OCI-LY7 (cell line): ENCODE data around the gene CYP46A1. TPM values are rescaled to one million over a fixed set of nuclear protein-coding genes. Genes with fewer than 3 reads are reported as not detected.

Experiments
- BruUV-seq: library from RNA; stranded (reverse); fragments of 400-500 nt; replicated peaks from 2 replicates; lab custom pipeline; 2021; lab: Mats Ljungman, UMichigan
- CTCF ChIA-PET: fragments of 300-600 bp; sonication (Branson Sonifier 250); formaldehyde crosslinking; loops from one replicate; lab custom pipeline; 2022; ENCODE audit warnings: antibody characterized with exemption; ENCODE audit not compliant: unreplicated experiment; lab: Charles Lee
- POLR2A ChIA-PET: fragments of 300-600 bp; sonication (Branson Sonifier 250); formaldehyde crosslinking; loops from one replicate; lab custom pipeline; 2022; ENCODE audit warnings: antibody characterized with exemption; lab: Charles Lee
- DNase-seq: peaks from one replicate; pipeline ENCODE4 v3.0.0-alpha.2; 2015; ENCODE audit warnings: low spot score
- H2AFZ ChIP-seq: fragments of 200-600 bp; sonication (generic), shearing (Covaris generic); 2 replicates; pipeline ENCODE4 v1.6.1; 2014; ENCODE audit warnings: mild to moderate bottlenecking, antibody characterized with exemption, low read length, moderate library complexity
- H3K27ac ChIP-seq: fragments of 200-600 bp; sonication (generic); 2 replicates; pipeline ENCODE4 v1.5.1; 2014; ENCODE audit warnings: mixed run types, low read depth, mild to moderate bottlenecking, moderate library complexity, low read length, inconsistent platforms; ENCODE audit not compliant: poor library complexity, severe bottlenecking
- H3K36me3 ChIP-seq: fragments of 200-600 bp; sonication (generic); 2 replicates; pipeline ENCODE4 v1.6.1; 2014; ENCODE audit warnings: mild to moderate bottlenecking, antibody characterized with exemption, low read length, moderate library complexity, mixed read lengths; ENCODE audit not compliant: insufficient read depth
- H3K4me1 ChIP-seq: fragments of 200-600 bp; sonication (generic); 2 replicates; pipeline ENCODE4 v1.5.1; 2014; ENCODE audit warnings: mild to moderate bottlenecking, low read length; ENCODE audit not compliant: insufficient read depth, poor library complexity, severe bottlenecking
- H3K4me2 ChIP-seq: fragments of 200-600 bp; sonication (generic); 2 replicates; pipeline ENCODE4 v1.6.1; 2014; ENCODE audit warnings: mild to moderate bottlenecking, low read length
- H3K4me3 ChIP-seq: fragments of 200-600 bp; sonication (generic); 2 replicates; pipeline ENCODE4 v1.5.1; 2014; ENCODE audit warnings: mild to moderate bottlenecking, low read depth, low read length; ENCODE audit not compliant: poor library complexity, severe bottlenecking
- H3K79me2 ChIP-seq: fragments of 200-600 bp; sonication (generic); 2 replicates; pipeline ENCODE4 v1.6.1; 2016; ENCODE audit warnings: low read depth, mild to moderate bottlenecking, low read length, moderate library complexity, mixed read lengths; ENCODE audit not compliant: insufficient read depth
- H3K9me2 ChIP-seq: fragments of 200-600 bp; sonication (generic); 2 replicates; pipeline ENCODE4 v1.6.1; 2016; ENCODE audit warnings: mild to moderate bottlenecking, low read length, mixed read lengths; ENCODE audit not compliant: insufficient read depth
- H3K9me3 ChIP-seq: fragments of 200-600 bp; sonication (generic); 2 replicates; pipeline ENCODE4 v1.6.1; 2014; ENCODE audit warnings: mild to moderate bottlenecking, mixed run types, low read length, mixed read lengths
- H4K20me1 ChIP-seq: fragments of 200-600 bp; sonication (generic); 2 replicates; pipeline ENCODE4 v1.6.1; 2014; ENCODE audit warnings: mild to moderate bottlenecking, antibody characterized with exemption, low read length, moderate library complexity, mixed read lengths; ENCODE audit not compliant: insufficient read depth
- CTCF ChIP-seq: fragments of 200-600 bp; sonication (generic); conservative IDR thresholded peaks from 2 replicates; pipeline ENCODE4 v1.5.1; 2014; ENCODE audit warnings: mild to moderate bottlenecking, antibody characterized with exemption, low read length, moderate library complexity, mixed read lengths
- EZH2phosphoT487 ChIP-seq: fragments of 200-600 bp; sonication (generic); IDR thresholded peaks from 2 replicates; pipeline ENCODE4 v1.6.1; 2018; ENCODE audit warnings: low read depth, borderline replicate concordance, mild to moderate bottlenecking, mixed run types, antibody characterized with exemption, low read length, moderate library complexity, mixed read lengths
- intact Hi-C: fragments of 100-400 bp; cut with micrococcal nuclease; formaldehyde crosslinking; loops from one replicate; pipeline ENCODE4 v1.10.0; 2022; ENCODE audit not compliant: unreplicated experiment
- total RNA-seq, 2 experiments: library from RNA; depleted of rRNA in 1 of 2; stranded (reverse); fragments of >200 nt in 1 of 2; shearing (Covaris generic) in 1 of 2; gene quantifications; 2 replicates each; pipeline ENCODE4 v1.2.3, GENCODE V29; 2014 to 2022

The CYP46A1 gene
- total RNA-seq, 2 experiments from 2014 or later, result 4.1 to 10.8 TPM

GRCh38 chr14:99773521-99774497 lies 89.7 kb downstream of the CYP46A1 start:
- Histone ChIP-seq H4K20me1 (no peaks in the 10 kb centered on the region), H3K4me2 (no peak overlapping the region), H3K4me3 (no peak overlapping the region), H3K9me2 (no peaks in the 10 kb centered on the region), H3K27ac (no peak overlapping the region), H3K79me2 (no peaks in the 10 kb centered on the region), H3K9me3 (no peaks in the 10 kb centered on the region), H3K36me3 (no peaks in the 10 kb centered on the region), H3K4me1 (no peaks in the 10 kb centered on the region), H2AFZ (no peak overlapping the region)
- POLR2A ChIA-PET, result no interaction called here
- BruUV-seq, result no TSS peak
- CTCF ChIA-PET, result no interaction called here
- intact Hi-C loops, result no loop called here
- no peak for DNase-seq
- TF ChIP-seq EZH2phosphoT487, result no peak
- TF ChIP-seq CTCF, result no peak

GRCh38 chr14:99774556-99775307 lies 90.6 kb downstream of the CYP46A1 start:
- no peaks in the 10 kb centered on the region for H3K9me3 ChIP-seq
- no peaks in the 10 kb centered on the region for H3K4me1 ChIP-seq
- no peaks in the 10 kb centered on the region for H4K20me1 ChIP-seq
- no peak overlapping the region for H3K27ac ChIP-seq
- DNase-seq, result no peak
- H3K4me3 ChIP-seq, result no peak overlapping the region
- intact Hi-C loops, result no loop called here
- no peak overlapping the region for H2AFZ ChIP-seq
- TF ChIP-seq CTCF, result no peak
- TF ChIP-seq EZH2phosphoT487, result no peak
- POLR2A ChIA-PET, result interaction anchor here (0.7 kb wide), 1 partner anchor 72 kb away, joined by 4 read pairs; no protein-coding TSS in a partner anchor
- H3K4me2 ChIP-seq, result no peak overlapping the region
- BruUV-seq, result no TSS peak
- H3K79me2 ChIP-seq, result no peaks in the 10 kb centered on the region
- no peaks in the 10 kb centered on the region for H3K9me2 ChIP-seq
- CTCF ChIA-PET, result interaction anchor here (0.6 kb wide), 1 partner anchor 67 kb away, joined by 3 read pairs; no protein-coding TSS in a partner anchor
- no peaks in the 10 kb centered on the region for H3K36me3 ChIP-seq
